Ishikawa (cell line): Measurements from ENCODE around the gene SDK1.

Source experiments
- CEBPB ChIP-seq: IDR thresholded peaks from 2 replicates; pipeline ENCODE4 v1.6.1; 2012
- CREB1 ChIP-seq: IDR thresholded peaks from 2 replicates; pipeline ENCODE4 v1.6.1; 2012; ENCODE audit warnings: low read depth
- EGR1 ChIP-seq: IDR thresholded peaks from 2 replicates; pipeline ENCODE4 v1.6.1; 2012
- EP300 ChIP-seq: IDR thresholded peaks from 2 replicates; pipeline ENCODE4 v1.6.1; 2012; ENCODE audit warnings: borderline replicate concordance
- FOXM1 ChIP-seq: IDR thresholded peaks from 2 replicates; pipeline ENCODE4 v1.6.1; 2012; ENCODE audit warnings: low read depth, borderline replicate concordance
- MAX ChIP-seq: IDR thresholded peaks from 2 replicates; pipeline ENCODE4 v1.6.1; 2012
- NFIC ChIP-seq: IDR thresholded peaks from 2 replicates; pipeline ENCODE4 v1.6.1; 2012
- REST ChIP-seq: IDR thresholded peaks from 2 replicates; pipeline ENCODE4 v1.6.1; 2012; ENCODE audit warnings: low read depth, mild to moderate bottlenecking
- TAF1 ChIP-seq: IDR thresholded peaks from 2 replicates; pipeline ENCODE4 v1.6.1; 2012; ENCODE audit warnings: low read depth, mild to moderate bottlenecking
- TCF12 ChIP-seq: IDR thresholded peaks from 2 replicates; pipeline ENCODE4 v1.6.1; 2012; ENCODE audit warnings: low read depth
- TEAD4 ChIP-seq: IDR thresholded peaks from 2 replicates; pipeline ENCODE4 v1.6.1; 2012
- USF1 ChIP-seq: IDR thresholded peaks from 2 replicates; pipeline ENCODE4 v1.6.1; 2012
- YY1 ChIP-seq: IDR thresholded peaks from 2 replicates; pipeline ENCODE4 v1.6.1; 2012; ENCODE audit warnings: low read depth
- ZBTB7A ChIP-seq: IDR thresholded peaks from 2 replicates; pipeline ENCODE4 v1.6.1; 2012; ENCODE audit warnings: low read depth

GRCh38 chr7:3673524-3673923, 372.5 kb downstream of the SDK1 start:
- TF ChIP-seq REST: no peak
- TF ChIP-seq CREB1: no peak
- TF ChIP-seq TAF1: no peak
- no peak for TF ChIP-seq YY1
- no peak for TF ChIP-seq EP300
- TF ChIP-seq MAX: no peak
- no peak for TF ChIP-seq TCF12
- no peak for TF ChIP-seq EGR1
- TF ChIP-seq CEBPB: no peak
- TF ChIP-seq ZBTB7A: no peak
- no peak for TF ChIP-seq FOXM1
- TF ChIP-seq NFIC: no peak
- TF ChIP-seq USF1: no peak
- no peak for TF ChIP-seq TEAD4
